Activated effector memory CD4-positive, alpha-beta T cell treated with anti-CD3 and anti-CD28 coated beads, Interleukin-2, amount 50 U/mL, for 16 hours (primary cell): ENCODE data around the gene NONO.
"Not testable (repeated sequence)": the region's sequence is repeated elsewhere in the genome, so short reads cannot be mapped to it uniquely, and the experiment has no call there.

Source experiments
- DNase-seq: peaks from one replicate; pipeline ENCODE4 v3.0.0-alpha.2; 2020

Gene NONO

DNA sequence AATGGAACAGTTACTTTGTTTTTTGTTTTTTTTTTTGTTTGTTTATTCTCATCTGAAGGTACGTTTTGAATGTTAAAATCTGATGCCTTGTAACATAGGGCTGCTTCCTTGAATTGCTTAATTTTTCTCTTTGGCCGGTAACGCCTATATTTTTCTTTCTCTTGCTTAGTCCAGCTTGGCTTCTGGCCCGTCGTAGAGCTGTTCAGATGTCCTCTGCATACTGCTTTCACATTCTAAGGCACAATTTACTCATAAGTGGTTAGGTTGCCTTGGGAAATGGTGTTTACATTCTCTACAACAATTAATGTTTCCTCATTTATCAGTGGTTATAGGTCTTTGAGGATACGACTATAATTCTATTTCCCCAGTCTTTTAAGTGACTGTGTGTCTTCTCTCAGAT is 7.9 kb downstream of the NONO start:
- no peak for DNase-seq

DNA sequence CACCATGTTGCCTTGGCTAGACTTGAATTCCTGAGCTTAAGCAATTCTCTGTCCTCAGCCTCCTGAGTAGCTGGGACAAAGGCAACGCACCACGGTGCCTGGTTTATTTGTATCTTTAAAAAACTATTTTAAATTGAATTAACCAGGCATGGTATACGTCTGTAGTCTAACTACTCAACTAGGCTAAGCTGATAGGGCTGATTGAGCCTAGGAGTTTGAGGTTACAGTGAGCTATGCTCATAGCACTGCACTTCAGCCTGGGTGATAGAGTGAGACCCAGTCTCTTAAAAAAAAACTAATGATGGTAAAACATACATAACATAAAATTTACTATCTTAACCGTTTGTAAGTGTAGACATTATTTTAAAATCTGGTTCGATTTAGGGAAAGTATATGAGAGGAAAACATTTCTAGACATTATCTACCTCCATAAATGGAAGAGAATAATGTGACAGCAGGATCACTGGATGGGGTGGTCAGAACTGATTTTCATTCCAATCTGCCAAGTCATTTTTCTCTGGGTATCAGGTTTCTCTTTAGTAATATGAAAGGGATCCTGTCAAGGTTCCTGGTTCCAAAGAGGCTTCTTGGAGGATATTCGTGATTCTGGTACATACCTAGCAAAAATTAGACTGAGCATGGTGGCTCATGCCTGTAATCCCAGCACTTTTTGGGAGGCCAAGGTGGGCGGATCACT is 9.4 kb downstream of the NONO start:
- DNase-seq = no peak

DNA sequence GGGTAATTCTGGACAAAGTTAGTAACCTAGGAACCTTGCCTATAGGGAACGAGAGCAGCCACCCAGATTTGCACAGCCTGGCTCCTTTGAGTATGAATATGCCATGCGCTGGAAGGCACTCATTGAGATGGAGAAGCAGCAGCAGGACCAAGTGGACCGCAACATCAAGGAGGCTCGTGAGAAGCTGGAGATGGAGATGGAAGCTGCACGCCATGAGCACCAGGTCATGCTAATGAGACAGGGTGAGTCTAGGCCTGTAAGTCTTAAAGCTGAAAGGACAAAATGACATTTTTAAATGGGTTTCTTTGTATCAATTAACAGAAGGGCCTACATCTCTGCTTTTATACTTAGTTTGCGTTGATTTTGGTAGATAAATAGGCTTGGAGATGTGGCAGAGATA is 13.4 kb downstream of the NONO start:
- DNase-seq = no peak

DNA sequence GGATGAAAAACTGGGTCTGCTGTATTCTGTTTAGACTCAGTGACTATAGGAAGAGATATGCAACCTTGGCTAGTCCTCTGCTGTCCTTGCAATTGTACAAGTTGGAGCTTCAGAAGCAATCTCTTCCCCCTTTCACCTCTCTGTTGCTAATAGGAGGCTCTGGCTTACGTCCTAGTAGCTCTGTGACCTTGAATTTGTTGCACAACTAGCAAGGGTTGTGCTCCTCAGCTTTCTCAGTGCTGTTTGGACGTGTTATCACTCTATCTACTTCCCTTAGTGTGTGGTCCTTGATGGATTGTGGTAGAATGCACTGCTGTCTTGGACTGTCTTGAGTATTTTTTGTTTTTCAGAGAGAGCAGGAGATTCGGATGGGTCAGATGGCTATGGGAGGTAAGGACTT is 14.7 kb downstream of the NONO start:
- no peak for DNase-seq

DNA sequence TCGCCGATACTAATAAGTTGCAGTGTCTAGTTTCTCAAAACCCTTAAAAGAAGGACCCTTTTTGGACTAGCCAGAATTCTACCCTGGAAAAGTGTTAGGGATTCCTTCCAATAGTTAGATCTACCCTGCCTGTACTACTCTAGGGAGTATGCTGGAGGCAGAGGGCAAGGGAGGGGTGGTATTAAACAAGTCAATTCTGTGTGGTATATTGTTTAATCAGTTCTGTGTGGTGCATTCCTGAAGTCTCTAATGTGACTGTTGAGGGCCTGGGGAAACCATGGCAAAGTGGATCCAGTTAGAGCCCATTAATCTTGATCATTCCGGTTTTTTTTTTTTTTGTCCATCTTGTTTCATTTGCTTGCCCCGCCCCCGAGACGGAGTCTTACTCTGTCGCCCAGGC is 16.6 kb downstream of the NONO start:
- DNase-seq = not testable (repeated sequence)

DNA sequence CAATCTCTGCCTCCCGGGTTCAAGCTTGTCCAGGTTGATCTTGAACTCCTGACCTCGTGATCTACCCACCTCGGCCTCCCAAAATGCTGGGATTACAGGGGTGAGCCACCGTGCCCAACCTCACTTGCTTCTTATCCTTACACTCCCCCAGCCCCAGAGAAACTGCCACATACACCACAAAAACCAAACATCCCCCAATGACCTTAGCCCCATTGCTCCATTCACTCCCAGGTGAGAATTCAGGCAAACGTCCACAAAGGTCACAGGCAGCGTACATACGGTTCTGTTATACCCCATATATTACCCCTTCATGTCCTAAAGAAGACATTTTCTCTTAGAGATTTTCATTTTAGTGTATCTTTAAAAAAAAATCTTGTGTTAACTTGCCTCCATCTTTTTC is 17.1 kb downstream of the NONO start:
- DNase-seq = not testable (repeated sequence)

DNA sequence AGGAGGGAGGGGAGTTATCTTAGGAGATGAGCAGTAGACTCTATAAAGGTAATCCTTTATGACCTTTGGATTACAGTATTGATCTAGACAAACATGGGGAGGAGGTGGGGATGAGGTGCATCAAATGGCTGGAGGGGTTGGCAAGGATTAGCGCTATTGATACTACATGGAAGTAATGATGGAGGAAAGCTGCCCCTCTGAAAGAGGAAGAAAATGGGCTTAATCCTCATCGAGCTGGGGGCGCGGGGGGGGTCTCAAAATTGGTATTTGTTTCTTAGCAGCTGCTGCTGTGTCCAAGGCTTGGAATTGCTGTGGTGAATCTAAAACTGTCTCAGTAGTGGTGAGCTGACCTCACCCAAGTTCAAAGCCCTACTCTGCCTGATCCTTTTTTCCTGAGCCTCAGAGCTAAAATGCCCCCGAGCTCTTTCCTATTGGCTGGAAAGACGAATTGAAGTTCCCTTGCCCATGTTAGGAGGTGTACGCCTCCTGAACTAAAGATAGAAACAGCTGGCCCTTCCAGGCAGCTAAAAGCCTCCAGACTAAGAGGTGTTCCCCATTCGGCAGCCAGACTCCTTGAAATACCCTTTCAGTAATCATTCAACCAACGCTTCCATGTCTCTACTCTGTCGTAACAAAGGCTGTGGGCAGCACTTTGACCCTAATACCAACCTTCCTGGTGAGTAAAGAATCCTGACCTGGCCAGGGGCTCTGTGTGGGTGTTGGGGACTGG is 17.9 kb downstream of the NONO start, which contains the start of gene ITGB1BP2:
Gene ITGB1BP2 (plus strand): TSS at position 556 of the 730 bp plus-strand sequence. CDS start 57 bp downstream, at position 613.
- DNase-seq = no peak

DNA sequence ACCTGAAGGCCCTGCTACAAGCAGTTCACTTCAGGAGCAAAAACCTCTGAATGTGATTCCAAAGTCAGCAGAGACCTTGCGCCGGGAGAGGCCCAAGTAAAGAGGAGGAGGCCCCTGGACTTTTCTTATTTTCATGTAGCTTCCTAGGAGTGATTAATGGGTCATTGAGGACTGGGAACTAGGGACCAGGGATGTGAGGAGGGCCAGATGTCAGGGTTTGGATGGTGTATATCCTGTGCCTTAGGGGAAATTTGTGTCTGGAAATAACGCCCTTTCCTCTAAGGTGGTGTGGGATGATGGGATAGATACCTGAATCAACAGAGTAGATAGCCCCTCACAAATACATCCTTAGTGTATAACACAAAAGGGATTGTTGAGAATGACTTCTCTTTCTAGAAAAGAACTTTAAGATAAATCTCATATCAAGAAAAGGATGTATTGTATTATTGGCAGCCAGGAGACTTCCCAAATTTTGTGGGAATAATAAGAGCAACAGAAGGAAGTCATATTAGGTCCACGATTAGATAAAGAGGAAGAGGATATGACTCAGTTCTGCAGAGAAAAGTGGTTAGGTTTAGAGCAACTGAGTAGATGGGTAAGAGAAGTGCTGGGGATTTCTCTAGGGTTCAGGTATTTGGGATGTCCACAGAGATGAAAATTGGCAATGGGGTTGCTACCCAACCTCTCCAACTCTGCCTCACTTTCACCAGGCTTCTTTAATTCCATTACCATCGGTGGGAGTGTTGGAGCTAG is 19.2 kb downstream of the NONO start:
- no peak for DNase-seq

DNA sequence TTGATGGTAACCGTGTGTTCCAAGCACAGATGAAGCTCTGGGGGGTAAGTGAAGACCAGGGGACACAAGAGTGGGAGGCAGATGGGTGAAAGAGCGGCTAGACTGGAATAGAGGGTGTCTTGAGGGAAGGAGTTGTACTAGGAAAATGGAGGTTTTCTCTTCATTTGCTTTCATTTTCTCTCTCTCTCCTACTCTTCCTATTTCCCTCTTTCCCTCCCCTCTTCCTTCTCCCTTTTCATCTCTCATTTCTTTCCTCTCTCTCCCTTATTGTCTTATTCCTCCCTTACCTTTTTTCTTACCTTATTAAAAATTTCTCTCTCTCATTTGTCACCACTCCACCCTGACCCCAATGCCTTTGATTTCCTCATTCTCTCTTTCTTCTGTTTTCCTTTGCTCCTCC is 21.1 kb downstream of the NONO start:
- no peak for DNase-seq

DNA sequence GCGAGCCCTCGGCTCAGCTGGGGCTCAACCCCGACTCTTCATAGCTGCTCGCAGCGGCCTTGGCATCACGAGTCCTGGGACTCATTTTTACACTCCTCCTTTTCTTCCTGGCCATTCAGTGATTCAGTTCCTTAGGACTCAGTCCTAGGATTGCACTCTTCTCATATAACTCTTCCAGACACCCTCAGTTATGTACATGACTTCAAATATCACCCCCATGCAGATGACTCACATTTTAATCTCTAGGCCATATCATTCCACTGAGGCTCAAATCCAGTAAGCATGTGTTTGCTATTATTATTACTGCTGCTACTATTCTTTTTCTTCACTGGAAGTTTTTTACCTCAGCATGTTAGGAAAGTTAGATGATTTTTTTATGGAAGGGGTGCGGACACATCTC is 32.5 kb downstream of the NONO start:
- DNase-seq = no peak

DNA sequence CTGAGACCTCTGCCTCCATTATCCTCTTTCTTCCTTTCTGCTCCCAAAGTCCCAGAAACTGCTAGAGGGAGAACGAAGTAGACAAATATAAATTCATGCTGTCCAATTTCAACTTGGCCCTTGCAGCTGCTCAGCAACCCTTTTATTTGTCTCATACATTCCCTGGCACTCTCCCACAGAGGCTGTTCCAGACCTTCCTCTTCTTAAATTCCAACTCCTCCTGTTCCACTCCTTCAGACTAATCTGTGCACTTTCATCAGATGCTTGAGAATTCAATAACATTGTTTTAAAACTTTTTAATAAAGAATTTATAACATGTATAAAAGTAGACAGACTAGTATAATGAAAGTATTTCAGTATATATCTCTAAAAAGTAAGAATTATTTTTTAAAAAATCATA is 33.5 kb downstream of the NONO start:
- not testable (repeated sequence) for DNase-seq

DNA sequence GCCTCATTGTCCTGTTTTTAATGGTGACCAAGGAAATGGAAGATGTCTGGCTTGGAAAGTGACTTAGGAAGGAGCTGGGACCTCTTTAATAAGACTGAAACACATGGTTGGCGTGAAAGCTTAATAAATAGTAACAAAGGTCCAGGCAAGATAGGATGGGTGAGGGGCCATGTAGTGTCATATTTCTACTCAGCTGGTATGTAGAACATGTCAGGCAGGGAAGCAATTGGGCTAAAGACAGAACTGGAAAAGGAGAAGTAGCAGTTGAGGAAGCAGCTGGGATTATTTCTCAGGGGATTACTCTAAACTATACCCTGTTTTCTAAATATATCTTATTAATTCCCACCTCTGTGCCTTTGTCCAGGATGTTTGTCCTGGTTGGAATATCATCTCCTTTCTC is 36.7 kb downstream of the NONO start:
- DNase-seq = no peak

DNA sequence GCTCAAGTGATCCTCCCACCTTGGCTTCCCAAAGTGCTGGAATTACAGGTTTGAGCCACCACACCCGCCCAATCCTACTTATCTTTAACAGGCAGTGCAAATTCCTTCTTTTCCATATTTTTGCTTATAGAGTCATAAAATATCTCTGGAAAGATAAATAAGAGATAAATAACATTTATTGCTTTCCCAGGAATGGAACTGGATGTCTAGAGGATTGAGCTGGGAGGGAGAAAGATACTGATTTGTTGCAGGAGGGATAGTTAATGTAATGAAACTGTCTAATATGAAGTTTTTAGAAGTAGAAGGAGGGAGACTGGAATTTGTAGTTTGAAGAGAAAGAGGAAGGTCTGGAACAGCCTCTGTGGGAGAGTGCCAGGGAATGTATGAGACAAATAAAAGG is 38.3 kb downstream of the NONO start:
- no peak for DNase-seq

DNA sequence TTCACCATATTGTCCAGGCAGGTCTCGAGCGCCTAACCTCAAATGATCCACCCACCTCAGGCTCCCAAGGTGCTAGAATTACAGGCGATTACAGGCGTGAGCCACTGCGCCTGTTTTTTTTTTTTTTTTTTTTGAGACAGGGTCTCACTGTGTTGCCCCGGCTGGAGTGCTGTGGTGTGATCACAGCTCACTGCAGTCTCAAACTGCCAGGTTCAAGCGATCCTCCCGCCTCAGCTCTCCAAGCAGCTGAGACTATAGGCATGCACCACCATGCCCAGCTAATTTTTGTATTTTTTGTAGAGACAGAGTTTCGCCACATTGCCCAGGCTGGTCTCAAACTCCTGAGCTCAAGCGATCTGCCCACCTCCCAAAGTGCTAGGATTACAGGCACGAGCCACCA is 41.0 kb downstream of the NONO start:
- not testable (repeated sequence) for DNase-seq

DNA sequence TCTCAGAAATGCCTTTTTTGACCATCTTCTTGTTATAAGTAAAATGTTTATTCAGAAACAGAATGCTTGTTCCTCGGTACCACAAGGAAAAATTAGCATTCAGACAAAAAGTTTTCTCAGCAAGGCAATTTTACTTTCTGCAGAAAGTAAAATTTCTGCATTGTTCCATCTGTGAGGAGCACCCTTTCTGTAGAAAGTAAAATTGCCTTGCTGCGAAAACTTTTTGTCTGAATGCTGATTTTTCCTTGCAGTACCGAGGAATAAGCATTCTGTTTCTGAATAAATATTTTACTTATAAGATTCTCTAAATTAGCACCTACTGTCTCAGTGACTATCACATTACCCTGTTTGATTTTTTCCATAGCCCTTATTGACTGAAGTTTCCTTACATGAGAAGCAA is 43.0 kb downstream of the NONO start:
- no peak for DNase-seq

DNA sequence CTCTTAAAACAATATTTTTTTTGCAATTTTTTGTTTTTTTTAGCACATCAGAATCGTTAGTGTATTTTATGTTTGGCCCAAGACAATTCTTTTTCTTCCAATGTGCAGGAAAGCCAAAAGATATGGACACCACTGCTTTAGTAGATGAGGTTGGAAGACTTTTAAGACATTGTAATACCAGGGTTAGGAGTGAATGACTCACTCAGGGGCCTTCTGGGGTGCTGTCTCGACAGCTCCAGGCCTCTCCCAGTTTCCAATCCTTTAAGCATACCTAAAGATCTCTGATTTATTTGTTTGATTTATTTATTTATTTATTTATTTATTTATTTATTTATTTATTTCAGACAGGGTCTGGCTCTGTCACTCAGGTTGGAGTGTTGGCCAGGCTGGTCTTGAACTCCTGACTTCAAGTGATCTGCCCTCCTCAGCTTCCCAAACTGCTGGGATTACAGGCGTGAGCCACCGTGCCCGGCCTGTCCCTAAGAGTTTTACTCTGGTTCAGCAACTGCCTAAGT is 65.8 kb downstream of the NONO start:
- DNase-seq = not testable (repeated sequence)

DNA sequence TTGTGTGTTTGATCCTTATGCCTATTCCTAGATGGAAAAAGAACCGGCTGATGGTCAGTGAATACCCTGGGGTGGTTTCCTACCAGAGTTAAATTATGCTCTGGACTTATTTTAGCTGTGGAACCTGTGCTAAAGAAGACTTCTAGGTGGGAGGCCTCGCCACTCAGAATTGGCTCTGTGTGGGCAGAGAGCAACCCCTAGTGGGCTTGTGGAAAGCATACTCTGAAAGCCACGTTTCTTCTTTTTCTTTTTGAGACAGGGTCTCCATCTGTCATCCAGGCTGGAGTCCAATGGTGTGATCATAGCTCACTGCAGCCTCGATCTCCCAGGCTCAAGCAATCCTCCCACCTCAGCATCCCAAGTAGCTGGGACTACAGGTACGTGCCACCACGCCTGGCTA is 66.4 kb downstream of the NONO start:
- DNase-seq = not testable (repeated sequence)
